Ureter (tissue), 1 donor: Measurements from ENCODE around the gene IQGAP3. TPM values are rescaled to one million over a fixed set of nuclear protein-coding genes. Genes with fewer than 3 reads are reported as not detected.

Experiments used
- DNase-seq: peaks from one replicate; pipeline ENCODE4 v3.0.0-alpha.2; 2020; ENCODE audit warnings: low spot score
- total RNA-seq: library from RNA; stranded (reverse); gene quantifications from one replicate; pipeline ENCODE4 v1.2.4, GENCODE V29; 2023
- donor health status: DM: yes; HTN: yes; CAD: no.

Gene IQGAP3
- total RNA-seq, 1 donor from 2014 or later, result 0.68 TPM

DNA sequence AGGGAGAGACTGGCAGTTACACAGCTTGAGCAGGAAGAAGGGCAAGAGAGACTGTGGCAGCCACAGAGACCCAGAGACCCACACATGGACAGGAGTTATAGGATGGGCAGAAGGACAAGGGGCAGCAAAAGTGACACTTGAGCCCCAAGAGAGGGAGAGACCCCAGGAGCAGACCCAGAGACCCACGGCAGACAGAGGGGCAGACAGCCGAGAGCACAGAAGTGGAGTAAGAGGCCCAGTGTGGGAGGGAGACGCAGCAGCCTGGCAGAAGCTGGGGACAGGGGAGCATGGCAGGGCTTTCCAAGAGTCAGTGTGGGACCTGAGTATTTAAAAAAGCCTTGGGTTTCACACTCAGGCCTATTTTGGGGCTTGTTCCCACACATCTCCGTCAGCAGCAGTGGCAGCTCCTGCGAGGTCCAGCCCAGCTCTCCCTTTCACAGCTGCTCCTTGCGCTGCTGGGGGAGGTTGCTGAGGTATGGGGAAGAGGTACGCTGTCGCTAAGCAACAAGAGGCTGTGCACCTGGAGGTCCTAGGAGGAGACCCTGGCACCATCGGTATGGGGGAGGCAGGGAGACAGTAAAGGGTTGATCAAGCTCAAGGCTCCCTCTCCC, 62.8 kb downstream of the IQGAP3 start:
- no peak for DNase-seq

DNA sequence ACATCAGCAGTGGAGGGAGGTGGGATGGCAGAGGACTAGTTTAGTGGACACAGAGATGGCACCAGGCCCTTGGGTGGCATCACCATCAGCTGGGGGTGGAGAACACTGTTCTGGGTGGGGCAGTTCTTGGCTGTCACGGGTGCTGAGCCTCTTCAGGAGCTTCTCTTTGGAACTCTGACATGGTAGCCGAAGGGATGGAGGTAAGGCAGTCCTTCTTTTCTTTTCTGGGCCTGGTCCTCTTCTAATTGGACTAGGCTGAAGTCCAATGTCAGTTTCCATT, 63.5 kb downstream of the IQGAP3 start:
- no peak for DNase-seq

DNA sequence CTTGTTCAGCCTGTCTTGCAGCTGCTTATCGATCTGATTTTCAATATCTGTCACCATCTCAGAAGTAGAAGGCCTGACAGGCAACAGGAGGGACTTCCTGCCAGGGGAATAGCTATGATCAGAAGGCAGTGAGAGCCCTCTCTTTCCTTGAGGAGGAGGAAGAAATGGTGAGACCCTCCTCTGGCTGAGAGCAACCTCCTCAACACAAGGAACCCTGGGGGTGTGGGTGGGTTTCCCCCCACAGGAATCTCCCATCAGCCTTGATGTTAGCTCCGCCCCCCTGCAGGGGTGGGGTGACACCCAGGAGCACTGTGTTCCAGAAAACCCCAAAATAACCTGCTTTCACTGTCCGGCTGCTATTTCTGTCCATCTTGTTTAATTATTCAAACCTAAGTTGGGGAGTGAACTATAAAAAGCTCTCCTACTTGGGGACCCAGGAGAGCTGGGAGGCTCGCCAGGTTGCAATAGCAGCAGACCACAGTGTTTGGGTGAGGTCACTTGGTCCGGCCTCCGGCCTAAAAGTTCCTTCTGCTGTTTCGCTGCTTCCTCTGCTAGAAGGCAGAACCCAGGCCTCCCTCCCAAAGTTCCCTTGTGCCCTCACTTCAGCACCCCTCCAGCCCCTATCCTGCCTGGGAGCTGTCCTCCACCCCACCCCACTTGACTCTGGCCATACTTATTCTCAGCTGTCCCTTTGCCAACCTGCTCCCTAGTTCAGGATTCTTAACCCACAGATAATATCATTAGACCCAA, 64.0 kb downstream of the IQGAP3 start:
- peak; percentile 84 for DNase-seq

DNA sequence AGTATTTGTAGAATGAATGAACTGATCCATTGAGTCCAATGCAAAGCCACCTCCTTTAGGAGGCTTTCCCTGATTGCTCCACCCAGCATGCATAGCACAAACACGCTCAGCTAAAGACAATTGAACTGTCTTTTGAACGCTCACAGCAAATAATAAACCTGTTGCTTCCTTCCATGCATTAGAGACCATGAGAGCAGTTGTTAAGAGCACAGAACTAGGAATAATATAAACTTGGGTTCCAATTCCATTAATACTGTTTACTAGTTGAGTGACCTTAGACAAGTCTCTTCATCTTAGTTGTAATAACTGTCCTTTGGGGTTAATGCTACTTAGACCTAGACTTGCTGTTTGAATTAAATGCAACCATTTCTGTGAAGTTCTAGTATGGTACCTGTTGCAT, 65.9 kb downstream of the IQGAP3 start:
- no peak for DNase-seq

DNA sequence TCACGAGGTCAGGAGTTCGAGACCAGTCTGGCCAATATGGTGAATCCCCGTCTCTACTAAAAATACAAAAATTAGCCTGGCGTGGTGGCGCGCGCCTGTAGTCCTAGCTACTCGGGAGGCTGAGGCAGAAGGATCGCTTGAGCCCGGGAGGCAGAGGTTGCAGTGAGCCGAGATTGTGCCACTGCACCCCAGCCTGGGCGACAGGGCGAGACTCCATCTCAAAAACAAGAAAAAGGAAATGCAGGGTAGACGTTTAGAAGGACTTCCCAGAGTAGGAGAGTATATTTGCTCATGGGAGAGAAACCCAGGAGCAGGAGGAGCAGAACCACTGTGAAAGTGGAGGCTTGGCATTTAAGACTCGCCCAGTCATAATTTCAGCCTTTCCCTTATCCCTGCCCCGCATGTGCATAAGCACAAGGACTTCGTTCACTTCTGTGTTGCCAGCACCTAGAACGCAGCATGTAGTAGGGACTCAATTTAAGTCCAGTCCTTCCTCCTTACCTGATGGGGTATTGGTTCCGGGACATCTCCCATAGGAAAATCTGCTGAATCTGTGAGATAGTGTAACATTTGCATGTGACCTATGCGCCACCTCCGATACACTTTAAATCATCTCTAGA, 66.6 kb downstream of the IQGAP3 start:
- DNase-seq, result no peak

DNA sequence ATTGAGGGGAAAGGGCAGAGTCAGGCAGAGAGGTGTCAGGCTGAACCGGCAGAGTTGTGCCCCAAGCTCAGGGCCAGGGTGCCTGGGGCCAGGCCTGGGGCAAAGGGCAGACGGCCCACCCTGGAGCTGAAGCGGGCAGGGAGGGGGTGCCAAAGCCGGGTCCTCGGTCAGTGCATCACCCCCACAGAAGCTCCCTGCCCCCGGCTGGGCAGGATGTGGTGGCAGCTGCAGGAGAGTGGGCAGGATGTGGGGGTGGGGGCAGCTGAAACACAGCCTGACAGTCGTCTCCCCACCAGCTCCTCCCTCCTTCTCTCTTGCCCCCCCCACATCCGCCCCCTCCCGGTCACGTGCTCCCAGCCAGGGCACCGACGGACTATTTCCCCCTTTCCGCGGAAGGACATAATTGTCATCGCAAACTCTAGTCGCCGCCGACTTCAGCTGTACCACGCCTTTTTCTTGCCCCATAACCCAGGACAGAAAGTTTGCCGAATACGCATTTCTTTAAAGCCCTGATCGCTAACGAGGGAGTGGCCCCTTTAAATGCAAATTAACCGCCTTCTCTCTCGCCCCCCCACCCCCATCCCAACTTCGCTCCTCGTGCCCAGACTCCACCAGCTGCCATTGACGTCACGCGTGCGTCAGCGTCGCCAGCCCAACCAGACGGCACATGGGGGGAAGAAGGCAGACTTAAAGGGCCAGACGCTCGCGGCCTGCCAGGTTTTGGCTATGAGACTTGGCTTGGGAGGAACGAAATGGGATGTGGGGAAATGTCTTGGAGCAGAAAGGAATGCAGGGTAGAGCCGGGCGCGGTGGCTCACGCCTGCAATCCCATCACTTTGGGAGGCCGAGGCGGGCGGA, 67.3 kb downstream of the IQGAP3 start:
- DNase-seq, result peak; percentile 99

DNA sequence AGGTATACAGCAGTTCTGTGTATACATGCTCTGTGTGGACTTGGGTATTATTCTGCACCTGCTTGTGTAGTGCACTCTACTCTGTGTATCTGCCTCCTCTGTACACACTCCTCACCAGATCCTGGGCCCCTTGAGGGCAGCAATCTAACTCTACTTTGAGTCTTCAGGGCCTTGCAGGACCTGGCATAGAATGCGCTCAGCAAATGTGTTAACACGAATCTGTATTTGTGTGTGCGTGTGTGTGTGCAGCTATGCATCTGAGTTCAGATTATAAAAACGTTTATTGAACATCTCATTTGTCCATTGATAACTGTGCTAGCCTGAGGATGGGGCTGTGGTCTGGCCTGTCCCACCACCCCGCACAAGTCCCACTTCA, 67.9 kb downstream of the IQGAP3 start:
- DNase-seq, result no peak

DNA sequence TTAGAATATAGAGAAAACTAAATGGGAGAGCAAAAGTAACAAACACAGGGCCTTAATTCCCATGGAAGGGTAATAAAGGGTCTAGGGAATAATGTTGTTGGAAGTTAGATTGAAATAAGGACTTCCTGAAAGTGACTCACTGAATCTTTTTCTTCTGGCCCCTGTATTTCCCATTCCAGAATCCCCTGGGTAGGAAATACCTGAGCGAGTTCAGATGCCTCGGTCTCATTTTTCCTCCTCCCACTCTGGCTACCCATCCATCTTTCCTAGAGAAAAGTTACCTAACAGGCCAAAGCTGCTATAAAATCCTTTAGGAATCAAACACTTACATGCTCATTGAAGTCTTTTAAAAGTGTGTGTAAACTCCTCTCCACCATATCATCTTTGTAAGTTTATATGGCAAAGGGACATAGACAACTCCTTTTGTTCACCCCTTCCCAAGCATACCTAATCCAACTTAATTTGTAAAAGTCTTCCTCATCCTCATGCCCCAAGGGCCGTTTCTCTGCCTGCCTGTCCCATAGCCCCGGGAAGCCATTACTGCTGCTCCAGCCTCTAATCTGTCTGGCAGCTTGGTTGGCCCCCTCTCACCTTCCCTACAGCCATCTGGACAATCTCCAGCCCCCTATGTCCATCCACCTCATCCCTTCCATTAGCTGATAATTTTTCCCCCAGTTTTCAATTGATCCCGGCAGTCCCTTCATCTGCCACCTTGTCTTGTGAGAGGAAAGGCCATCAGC, 68.5 kb downstream of the IQGAP3 start:
- no peak for DNase-seq

DNA sequence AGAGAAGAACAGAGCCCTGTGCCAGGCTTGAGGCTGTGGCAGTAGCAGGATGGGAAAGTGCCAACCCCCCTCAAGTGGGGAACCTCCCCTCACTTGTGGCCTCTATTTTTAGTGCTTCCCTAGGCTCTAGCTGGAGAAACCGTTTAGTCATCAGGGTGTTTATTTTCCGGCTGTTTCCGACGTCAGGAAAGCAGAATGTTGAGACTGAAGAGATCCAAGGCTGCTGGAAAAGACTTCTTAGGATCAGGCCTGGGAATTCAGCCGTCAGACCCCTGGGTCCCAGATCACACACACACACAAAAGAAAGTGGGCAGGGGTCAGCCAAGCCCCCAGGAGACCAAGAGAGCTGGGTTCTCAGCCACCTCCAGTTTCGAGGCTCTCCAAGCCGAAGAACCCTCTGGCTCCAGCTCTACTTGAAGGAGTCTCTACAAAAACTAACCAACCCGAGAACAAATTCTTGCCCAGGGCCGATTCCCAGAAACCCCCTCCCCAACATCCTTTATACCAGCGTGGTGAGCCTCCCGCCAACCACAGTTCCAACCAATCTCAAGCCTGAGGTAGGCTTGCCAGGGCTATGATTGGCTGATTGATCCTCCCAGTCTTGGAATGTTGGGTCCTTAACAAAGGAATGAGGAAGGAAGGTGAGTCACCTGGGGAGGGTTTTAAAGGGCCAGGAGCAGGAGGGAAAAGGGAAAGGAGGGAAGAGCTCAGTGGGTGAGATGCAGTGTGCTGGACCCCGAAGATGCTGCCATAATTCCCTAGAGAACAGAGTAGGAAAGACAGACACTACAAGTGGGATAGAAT, 69.3 kb downstream of the IQGAP3 start:
- DNase-seq, result peak; percentile 86

DNA sequence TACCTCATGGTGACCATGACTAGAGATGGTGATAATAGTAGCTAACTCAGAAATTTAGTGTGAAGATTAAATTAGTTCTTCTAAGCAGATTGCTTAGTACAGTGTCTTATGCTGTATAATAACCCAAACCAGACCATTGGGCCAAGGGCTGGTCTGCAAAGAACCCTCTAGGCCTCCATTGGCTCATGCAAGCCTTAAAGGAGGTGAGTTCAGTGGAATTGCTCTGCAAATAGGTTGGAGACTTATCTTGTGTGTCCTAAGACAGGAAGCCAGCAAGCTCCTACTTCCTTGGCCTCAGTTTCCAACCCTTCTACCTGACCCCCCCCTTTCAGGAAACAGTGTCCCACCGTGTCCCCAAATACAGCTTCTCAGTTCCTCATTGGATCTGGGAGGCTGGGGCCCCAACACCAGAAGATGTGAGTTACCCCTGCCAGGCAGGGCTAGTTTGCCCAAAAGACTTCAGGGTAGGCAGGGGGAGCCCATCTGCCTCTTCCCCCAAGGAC, 69.9 kb downstream of the IQGAP3 start:
- no peak for DNase-seq

DNA sequence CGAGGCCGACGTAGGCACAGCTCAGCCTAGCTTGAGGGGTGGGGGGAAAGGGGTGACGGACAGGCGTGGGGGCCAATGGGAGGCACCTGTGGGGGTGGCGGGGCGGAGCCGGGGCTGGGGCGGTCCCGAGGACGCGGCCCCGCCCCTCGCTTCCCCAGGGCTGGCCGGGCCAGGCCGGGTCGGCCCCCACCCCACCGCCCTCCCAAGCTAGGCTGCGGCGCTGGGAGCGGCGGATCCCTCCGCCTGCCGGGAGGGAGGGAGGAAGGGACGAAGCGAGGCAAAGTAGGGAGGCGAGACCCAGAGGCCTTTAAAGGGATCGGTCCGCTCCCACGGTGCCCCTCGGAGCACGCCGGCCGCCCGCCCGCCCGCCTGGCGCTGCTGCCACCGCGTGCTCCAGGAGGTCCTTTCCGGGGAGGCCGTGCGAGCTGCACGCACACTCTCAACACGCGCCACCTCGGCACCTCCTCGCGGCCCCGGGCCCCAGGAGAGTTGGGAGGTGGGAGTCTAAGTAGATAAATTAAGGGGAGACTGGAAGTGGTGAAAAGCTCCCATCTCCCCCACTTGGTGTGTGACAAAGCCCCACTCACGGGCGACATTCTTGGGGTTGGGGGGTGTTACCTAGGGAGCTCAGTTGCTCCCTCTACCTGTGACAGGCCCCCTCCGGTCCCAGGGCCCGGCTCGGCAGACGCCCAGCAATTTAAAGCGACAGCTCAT, 71.4 kb downstream of the IQGAP3 start:
- peak; percentile 96 for DNase-seq

DNA sequence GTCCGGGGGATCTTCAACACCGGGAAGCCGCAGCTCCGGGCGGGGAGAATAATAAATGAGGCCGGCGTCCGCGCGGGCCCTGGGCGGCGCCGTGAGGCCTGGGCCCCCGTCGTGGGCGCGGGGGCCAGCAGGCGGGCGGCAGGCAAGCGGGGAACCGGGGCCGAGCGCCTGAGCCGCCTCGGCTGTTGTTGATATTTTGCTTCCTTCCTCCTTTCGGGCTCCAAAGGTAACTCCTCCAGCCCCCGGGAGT, 71.9 kb downstream of the IQGAP3 start, which contains the start of gene MEF2D:
MEF2D (minus strand) TSS at position 233 of the 250 bp plus-strand sequence. CDS start 17,483 bp downstream, outside the sequence.
- DNase-seq, result no peak

DNA sequence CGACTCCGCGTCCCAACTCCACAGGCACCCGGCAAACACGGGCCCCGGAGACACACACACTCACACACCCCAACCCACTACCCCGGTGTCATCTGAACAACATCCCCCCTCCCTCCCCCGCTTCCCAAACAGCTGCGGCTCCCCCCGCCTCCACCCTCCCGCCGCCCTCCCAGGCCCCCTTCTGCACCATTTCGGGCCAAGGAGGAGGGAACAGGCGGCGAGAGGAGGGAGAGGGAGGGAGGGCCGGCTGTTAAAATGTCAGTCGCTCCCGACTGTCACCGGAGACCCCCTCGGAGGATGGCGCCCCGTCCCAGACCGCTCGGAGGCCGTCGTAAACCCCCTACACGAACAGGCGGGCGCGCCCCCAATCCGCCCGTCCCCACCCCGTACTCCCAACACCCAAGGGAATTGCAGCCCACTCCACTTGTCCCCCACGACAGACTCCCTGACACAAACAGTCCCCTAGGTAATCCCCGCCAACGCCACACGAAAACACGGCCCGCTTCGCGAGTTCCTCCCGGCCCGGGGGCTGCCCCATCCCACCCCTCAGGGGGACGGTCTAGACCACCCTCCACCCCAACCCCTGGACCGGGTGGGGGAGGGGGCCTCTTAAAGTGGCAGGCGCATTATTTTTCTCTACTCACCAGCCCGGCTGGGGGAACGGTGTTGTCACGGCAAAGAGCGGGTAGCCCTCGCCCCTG, 72.4 kb downstream of the IQGAP3 start:
- peak; percentile 69 for DNase-seq

DNA sequence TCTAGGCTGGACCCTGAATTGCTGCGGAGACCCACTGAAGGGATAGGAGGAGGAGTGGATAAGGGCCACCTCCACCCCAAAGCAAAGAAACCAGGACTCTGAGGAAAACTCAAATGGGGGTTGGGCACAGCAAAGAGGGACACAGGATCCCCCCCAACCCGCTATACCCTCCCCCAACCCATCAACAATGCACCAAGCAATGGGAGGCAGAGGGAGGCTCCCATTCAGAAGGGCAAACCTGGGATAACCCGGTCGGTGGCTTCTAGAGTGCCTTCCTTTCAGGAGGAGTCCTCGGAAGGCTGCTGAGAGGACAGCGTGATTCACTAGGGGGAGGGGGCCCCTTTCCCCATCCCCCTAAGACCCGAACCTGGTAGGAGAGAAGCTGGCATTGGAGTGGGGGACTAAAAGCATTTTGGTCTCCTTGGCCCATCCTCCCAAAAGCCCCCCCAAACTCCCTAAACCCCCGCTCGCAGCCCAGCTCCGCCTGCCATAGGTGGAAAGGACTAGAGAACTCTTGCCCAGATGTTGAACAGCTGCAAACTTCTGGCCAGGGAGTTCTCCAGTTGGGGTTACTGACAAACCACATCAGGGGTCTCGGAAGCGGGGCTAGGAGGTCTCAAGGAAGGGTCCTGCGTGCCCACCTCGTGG, 73.0 kb downstream of the IQGAP3 start:
- no peak for DNase-seq

DNA sequence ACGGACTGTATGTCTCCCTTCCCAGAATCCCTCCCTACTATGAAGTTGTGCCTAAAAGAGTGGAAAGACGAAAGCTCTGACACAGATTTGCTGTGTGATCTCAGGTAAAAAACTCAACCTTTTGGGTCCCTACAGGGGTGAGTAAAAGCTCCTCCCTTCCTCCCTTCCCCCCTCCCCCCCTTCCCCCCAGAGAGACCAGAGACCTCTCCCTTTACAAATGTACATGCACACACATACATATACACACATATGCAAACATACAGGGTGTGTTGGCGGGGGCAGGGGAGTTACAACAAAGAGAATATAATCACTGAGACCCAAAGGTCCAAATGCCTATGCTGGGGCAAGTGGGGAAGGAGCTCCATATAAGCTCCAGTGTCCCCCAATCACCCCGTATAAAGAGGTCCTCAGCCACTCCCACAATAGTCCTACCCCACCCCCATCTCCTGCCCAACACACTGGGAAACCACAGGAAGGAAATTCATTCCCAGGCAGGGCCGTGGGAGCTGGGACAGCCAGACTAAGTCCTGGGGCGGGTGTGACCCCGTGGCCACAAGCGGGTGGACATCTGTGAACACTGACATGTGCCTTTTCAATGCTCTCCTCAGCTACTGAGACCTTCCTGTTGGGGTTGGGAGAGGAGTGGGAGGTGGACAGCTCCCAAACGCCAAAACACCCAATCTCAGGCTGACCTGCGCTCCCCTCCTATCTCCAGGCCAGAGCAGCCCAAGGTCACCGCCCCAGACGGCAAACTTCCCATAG, 73.8 kb downstream of the IQGAP3 start:
- DNase-seq, result no peak

DNA sequence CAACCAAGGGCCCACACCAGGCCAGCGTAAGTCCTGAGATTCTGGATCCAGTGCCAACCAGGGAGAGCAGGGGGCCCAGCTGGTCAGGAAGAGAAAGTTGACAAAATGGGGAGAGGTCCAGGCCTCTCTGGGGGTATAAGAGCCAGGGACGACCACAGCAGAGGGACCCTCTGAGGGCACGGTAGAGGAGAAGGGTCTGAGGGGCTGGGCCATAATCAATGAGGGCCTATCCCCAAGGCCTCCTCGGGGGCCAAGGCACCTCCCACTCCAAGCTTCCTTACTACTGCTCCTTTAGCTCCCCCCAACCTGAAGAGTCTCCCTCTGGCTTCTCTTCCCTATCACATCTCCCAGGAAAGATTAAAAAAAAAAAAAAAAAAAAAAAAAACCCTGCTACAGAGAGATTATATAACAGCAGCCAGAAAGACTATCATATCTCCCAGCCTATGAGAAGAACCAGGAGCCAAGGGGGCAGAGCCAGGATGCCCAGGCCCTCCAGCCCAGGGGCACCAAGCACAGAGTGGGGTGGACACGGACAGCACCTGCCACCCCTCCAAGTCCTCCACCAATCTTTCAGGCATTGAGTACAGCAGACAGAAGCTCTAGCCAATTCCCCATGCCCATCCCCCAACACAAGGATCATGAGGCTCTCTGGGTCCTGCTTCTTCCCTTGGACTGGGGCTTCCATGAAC, 74.5 kb downstream of the IQGAP3 start:
- DNase-seq, result no peak

DNA sequence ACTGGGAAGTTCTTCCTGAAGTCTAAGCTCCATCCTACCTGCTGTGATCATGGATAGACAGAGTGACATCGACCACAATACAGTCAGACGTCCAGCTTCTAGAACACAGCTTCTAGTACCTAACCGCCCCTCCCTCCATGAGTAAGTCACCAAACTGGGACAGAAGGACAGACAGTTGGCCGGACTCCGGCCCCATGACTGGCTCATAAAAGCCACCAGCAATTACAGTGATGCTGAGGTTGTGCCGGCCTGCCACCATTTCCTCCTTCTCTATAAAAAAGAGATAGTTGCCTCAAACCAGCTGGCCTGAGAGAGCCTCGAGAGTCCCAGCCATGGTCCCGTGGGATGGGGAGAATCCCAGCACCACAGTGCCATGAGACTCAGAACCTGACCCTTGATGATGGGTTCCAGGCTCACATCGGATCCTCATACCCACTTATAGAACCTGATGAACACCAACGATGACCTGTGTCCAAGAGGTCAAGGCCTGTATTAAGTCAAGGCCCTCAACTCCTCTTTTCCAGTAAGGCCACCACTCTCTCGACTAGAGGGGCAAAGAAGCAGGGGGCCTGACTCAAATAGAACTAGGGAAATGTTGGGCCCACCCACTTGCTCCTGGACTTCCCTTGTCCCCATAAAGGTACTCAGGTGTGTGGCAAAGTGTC, 75.2 kb downstream of the IQGAP3 start:
- no peak for DNase-seq
